Activated naive CD4-positive, alpha-beta T cell (primary cell): Measurements from ENCODE around the gene PARVA.

ENCODE experiments used
- DNase-seq, 4 experiments: peaks; one replicate each; lab custom pipeline; 2025; lab: John Stamatoyannopoulos, UW

Gene PARVA

GRCh38 chr11:12376259-12377081, 901 bp upstream of the PARVA start:
- no peak for DNase-seq

GRCh38 chr11:12377824-12378593, 638 bp downstream of the PARVA start:
- DNase-seq, result no peak

GRCh38 chr11:12380565-12381325, 3.4 kb downstream of the PARVA start:
- DNase-seq, result no peak

- DNase-seq, result no peak
These were observed 4.5 kb downstream of the PARVA start for GRCh38 chr11:12381875-12382274.

GRCh38 chr11:12382451-12382850, 5.1 kb downstream of the PARVA start:
- no peak for DNase-seq

GRCh38 chr11:12386309-12386708, 8.9 kb downstream of the PARVA start:
- DNase-seq, result no peak

- no peak for DNase-seq
These were observed 9.4 kb downstream of the PARVA start for GRCh38 chr11:12386745-12387144.

- DNase-seq, result no peak
These were observed 10.8 kb downstream of the PARVA start for GRCh38 chr11:12388173-12388572.

GRCh38 chr11:12388939-12389670, 11.7 kb downstream of the PARVA start:
- no peak for DNase-seq

GRCh38 chr11:12389676-12390657, 12.6 kb downstream of the PARVA start:
- no peak for DNase-seq

GRCh38 chr11:12390687-12391110, 13.3 kb downstream of the PARVA start:
- no peak for DNase-seq

- no peak for DNase-seq
These were observed 15.3 kb downstream of the PARVA start for GRCh38 chr11:12392672-12393071.

GRCh38 chr11:12393691-12394090, 16.3 kb downstream of the PARVA start:
- no peak for DNase-seq

GRCh38 chr11:12394601-12395000, 17.2 kb downstream of the PARVA start:
- DNase-seq, result no peak

- DNase-seq, result no peak
These were observed 18.0 kb downstream of the PARVA start for GRCh38 chr11:12395333-12395732.

- no peak for DNase-seq
These were observed 20.6 kb downstream of the PARVA start for GRCh38 chr11:12397931-12398334.

GRCh38 chr11:12399355-12399754, 22.0 kb downstream of the PARVA start:
- no peak for DNase-seq

GRCh38 chr11:12402025-12402424, 24.7 kb downstream of the PARVA start:
- no peak for DNase-seq

GRCh38 chr11:12402691-12403120, 25.3 kb downstream of the PARVA start:
- no peak for DNase-seq
